WTC11 (cell line): ENCODE measurements around the gene LARGE1. TPM values are rescaled to one million over a fixed set of nuclear protein-coding genes. Genes with fewer than 3 reads are reported as not detected.
A peak's percentile ranks its signal among the peaks of the same experiment; 100 is the strongest.

ENCODE experiments used
- ATAC-seq: fragments of 200-7000 bp; cut with Tn5 transposase; 2 replicates; pipeline ENCODE4 v1.10.0; 2021; ENCODE audit warnings: mild to moderate bottlenecking, moderate library complexity
- CTCF ChIA-PET: fragments of 300-600 bp; sonication (Branson Sonifier 250); formaldehyde crosslinking; loops from one replicate; lab custom pipeline; 2021; ENCODE audit warnings: antibody characterized with exemption; lab: Charles Lee
- POLR2A ChIA-PET: fragments of 350-600 bp; sonication (Branson Sonifier 250); formaldehyde crosslinking; loops from one replicate; lab custom pipeline; 2021; ENCODE audit warnings: antibody characterized with exemption; lab: Charles Lee
- DNase-seq: peaks from one replicate; pipeline ENCODE4 v3.0.0; 2021; ENCODE audit warnings: low spot score
- H3K27ac Mint-ChIP-seq: 2 replicates; pipeline ENCODE4 v1.8.0; 2021; ENCODE audit warnings: mixed read lengths
- H3K27me3 Mint-ChIP-seq: 2 replicates; pipeline ENCODE4 v1.8.0; 2021; ENCODE audit warnings: low read depth, mild to moderate bottlenecking, moderate library complexity, mixed read lengths
- H3K36me3 Mint-ChIP-seq: 2 replicates; pipeline ENCODE4 v1.8.0; 2021; ENCODE audit warnings: mixed read lengths
- H3K4me1 Mint-ChIP-seq: 2 replicates; pipeline ENCODE4 v1.8.0; 2022; ENCODE audit warnings: mixed read lengths
- H3K4me3 Mint-ChIP-seq: 2 replicates; pipeline ENCODE4 v1.8.0; 2021; ENCODE audit warnings: mild to moderate bottlenecking, moderate library complexity, mixed read lengths
- H3K9me3 Mint-ChIP-seq: 2 replicates; pipeline ENCODE4 v1.8.0; 2021; ENCODE audit warnings: mixed read lengths
- CREB1 ChIP-seq: sonication (generic); formaldehyde crosslinking; IDR thresholded peaks from 2 replicates; pipeline ENCODE4 v1.8.0; 2023; ENCODE audit warnings: mild to moderate bottlenecking, missing genetic modification reagents
- CREM ChIP-seq: sonication (generic); formaldehyde crosslinking; IDR thresholded peaks from 2 replicates; pipeline ENCODE4 v1.8.1; 2022; ENCODE audit warnings: mild to moderate bottlenecking, missing genetic modification reagents, moderate library complexity
- ESRRA ChIP-seq: sonication (generic); formaldehyde crosslinking; IDR thresholded peaks from 2 replicates; pipeline ENCODE4 v1.8.1; 2022; ENCODE audit warnings: mild to moderate bottlenecking, missing genetic modification reagents, borderline replicate concordance
- FOXJ3 ChIP-seq: sonication (generic); formaldehyde crosslinking; IDR thresholded peaks from 2 replicates; pipeline ENCODE4 v1.9.0; 2021; ENCODE audit warnings: missing genetic modification reagents, mild to moderate bottlenecking, borderline replicate concordance
- FOXK1 ChIP-seq: sonication (generic); formaldehyde crosslinking; IDR thresholded peaks from 2 replicates; pipeline ENCODE4 v1.8.0; 2022; ENCODE audit warnings: mild to moderate bottlenecking, moderate library complexity, missing genetic modification reagents
- HMGA2 ChIP-seq: fragments of 250-450 bp; sonication (Bioruptor Pico); IDR thresholded peaks from 2 replicates; pipeline ENCODE4 v1.4.0; 2021; ENCODE audit warnings: mild to moderate bottlenecking, moderate library complexity
- JUN ChIP-seq: sonication (generic); formaldehyde crosslinking; IDR thresholded peaks from 2 replicates; pipeline ENCODE4 v1.8.0; 2023; ENCODE audit warnings: mild to moderate bottlenecking, missing genetic modification reagents
- MLX ChIP-seq: sonication (generic); formaldehyde crosslinking; IDR thresholded peaks from 2 replicates; pipeline ENCODE4 v1.8.1; 2023; ENCODE audit warnings: mild to moderate bottlenecking, missing genetic modification reagents, moderate library complexity
- NFE2L1 ChIP-seq: sonication (generic); formaldehyde crosslinking; IDR thresholded peaks from 2 replicates; pipeline ENCODE4 v1.8.1; 2023; ENCODE audit warnings: missing genetic modification reagents
- OVOL2 ChIP-seq: fragments of 250-450 bp; sonication (Bioruptor Pico); IDR thresholded peaks from 2 replicates; pipeline ENCODE4 v1.9.0; 2021; ENCODE audit warnings: mild to moderate bottlenecking, borderline replicate concordance
- PRRX2 ChIP-seq: fragments of 250-450 bp; sonication (Bioruptor Pico); IDR thresholded peaks from 2 replicates; pipeline ENCODE4 v1.8.0; 2021; ENCODE audit warnings: mild to moderate bottlenecking
- RELA ChIP-seq: sonication (generic); formaldehyde crosslinking; IDR thresholded peaks from 2 replicates; pipeline ENCODE4 v1.8.1; 2022; ENCODE audit warnings: missing genetic modification reagents, mild to moderate bottlenecking, borderline replicate concordance
- STAT6 ChIP-seq: sonication (generic); formaldehyde crosslinking; conservative IDR thresholded peaks from 2 replicates; pipeline ENCODE4 v1.8.1; 2023; ENCODE audit warnings: mild to moderate bottlenecking, low read depth, missing genetic modification reagents, moderate library complexity
- TEAD4 ChIP-seq: sonication (generic); formaldehyde crosslinking; IDR thresholded peaks from 2 replicates; pipeline ENCODE4 v1.8.0; 2022; ENCODE audit warnings: mild to moderate bottlenecking, missing genetic modification reagents
- USF1 ChIP-seq: sonication (generic); formaldehyde crosslinking; IDR thresholded peaks from 2 replicates; pipeline ENCODE4 v1.8.0; 2022; ENCODE audit warnings: mild to moderate bottlenecking, missing genetic modification reagents
- ZNF138 ChIP-seq: sonication (generic); formaldehyde crosslinking; conservative IDR thresholded peaks from 2 replicates; pipeline ENCODE4 v1.8.1; 2022; ENCODE audit warnings: mild to moderate bottlenecking, moderate library complexity, missing genetic modification reagents
- total RNA-seq: library from RNA; stranded (reverse); gene quantifications from 3 replicates; pipeline ENCODE4 v1.2.3, GENCODE V29; 2021

Gene LARGE1
- total RNA-seq, 1 experiment from 2014 or later = 72.6 TPM

GRCh38 chr22:33895444-33895843 is 24.8 kb downstream of the LARGE1 start (continued):
- no peak for TF ChIP-seq ESRRA (CRISPR knock-in tag)
- TF ChIP-seq, all 79 proteins: peak for 0

GRCh38 chr22:33894515-33894914 is 25.8 kb downstream of the LARGE1 start:
- peaks cover 12% of the 10 kb centered on the region for H3K36me3 Mint-ChIP-seq
- CTCF ChIA-PET = no interaction called here
- POLR2A ChIA-PET = no interaction called here
- TF ChIP-seq NFE2L1 = no peak
- TF ChIP-seq OVOL2 (CRISPR knock-in tag) = no peak
- no peak for DNase-seq
- peak overlapping the region; percentile 70; the same call in 1 of the 2 replicates for H3K27ac Mint-ChIP-seq
- peaks cover 7% of the 10 kb centered on the region for H3K9me3 Mint-ChIP-seq
- peaks cover 96% of the 10 kb centered on the region for H3K4me1 Mint-ChIP-seq
- H3K4me3 Mint-ChIP-seq = no peak overlapping the region
- ATAC-seq = no peak
- no peaks in the 10 kb centered on the region for H3K27me3 Mint-ChIP-seq

GRCh38 chr22:33894036-33894435 is 26.2 kb downstream of the LARGE1 start:
- peaks cover 96% of the 10 kb centered on the region for H3K4me1 Mint-ChIP-seq
- no peak for ATAC-seq

GRCh38 chr22:33893512-33893911 is 26.8 kb downstream of the LARGE1 start:
- peak overlapping the region; percentile 34 for H3K27ac Mint-ChIP-seq
- ChIA-PET CTCF (no interaction called here), POLR2A (no interaction called here)
- no peaks in the 10 kb centered on the region for H3K27me3 Mint-ChIP-seq
- H3K4me3 Mint-ChIP-seq = no peak overlapping the region
- ATAC-seq = no peak
- no peak for DNase-seq
- peaks cover 12% of the 10 kb centered on the region for H3K36me3 Mint-ChIP-seq
- TF ChIP-seq HMGA2 (CRISPR knock-in tag) (no peak), RELA (no peak), USF1 (CRISPR knock-in tag) (no peak), FOXJ3 (CRISPR knock-in tag) (no peak), FOXK1 (no peak), CREB1 (CRISPR knock-in tag) (no peak), CREM (CRISPR knock-in tag) (no peak), ZNF138 (CRISPR knock-in tag) (no peak)
- H3K4me1 Mint-ChIP-seq = peaks cover 94% of the 10 kb centered on the region
- H3K9me3 Mint-ChIP-seq = peaks cover 7% of the 10 kb centered on the region

More at GRCh38 chr22:33894036-33894435, 26.2 kb downstream of the LARGE1 start:
- DNase-seq = no peak
- Mint-ChIP-seq H3K36me3 (peaks cover 12% of the 10 kb centered on the region), H3K4me3 (no peak overlapping the region), H3K9me3 (peaks cover 7% of the 10 kb centered on the region), H3K27ac (no peak overlapping the region), H3K27me3 (no peaks in the 10 kb centered on the region)
- TF ChIP-seq STAT6 (CRISPR knock-in tag) (no peak), JUN (CRISPR knock-in tag) (no peak)
- POLR2A ChIA-PET = no interaction called here
- CTCF ChIA-PET = no interaction called here

GRCh38 chr22:33891992-33892391 is 28.3 kb downstream of the LARGE1 start:
- no peak for ATAC-seq
- ChIA-PET CTCF (no interaction called here), POLR2A (no interaction called here)
- TF ChIP-seq FOXK1 = no peak
- TF ChIP-seq TEAD4 (CRISPR knock-in tag) = no peak
- TF ChIP-seq PRRX2 (CRISPR knock-in tag) = no peak
- no peak for TF ChIP-seq MLX (CRISPR knock-in tag)
- Mint-ChIP-seq H3K27ac (no peak overlapping the region; the same call in none of the 2 replicates), H3K4me1 (peaks cover 93% of the 10 kb centered on the region), H3K27me3 (no peaks in the 10 kb centered on the region), H3K36me3 (peaks cover 12% of the 10 kb centered on the region), H3K9me3 (peaks cover 7% of the 10 kb centered on the region), H3K4me3 (no peak overlapping the region)
- no peak for DNase-seq
